Measurements from ENCODE around the gene PLCB4.

- TF ChIP-seq CTCF (IDR thresholded peaks at IDR 0.05): no peak
- TF ChIP-seq POLR2A (IDR thresholded peaks at IDR 0.05): no peak
These were observed 76.3 kb downstream of the PLCB4 start for GRCh38 chr20:9145142-9145541.

All from lower leg skin (tissue), 3 donors.